Lung microvascular endothelial cell (primary cell): ENCODE measurements around the gene BTN1A1. TPM values are rescaled to one million over a fixed set of nuclear protein-coding genes. Genes with fewer than 3 reads are reported as not detected.

Experiments used
- total RNA-seq: library from RNA; depleted of rRNA; stranded (reverse); fragments of >200 nt; gene quantifications from 2 replicates; pipeline ENCODE4 v1.2.1, GENCODE V29; 2014

BTN1A1 gene
- total RNA-seq, 1 donor from 2014 or later, result not detected

Other genes starting within 250 kb of the BTN1A1 start
- 14.9 and 15.9 TPM in 2 replicates for gene BTN3A2, start 135.1 kb upstream of the BTN1A1 start, total RNA-seq
- gene BTN2A2, start 117.2 kb upstream of the BTN1A1 start, total RNA-seq, result 7.4 and 10.9 TPM in 2 replicates
- gene BTN3A1, start 98.0 kb upstream of the BTN1A1 start, total RNA-seq, result 6.8 and 11.5 TPM in 2 replicates
- 8.1 and 9.7 TPM in 2 replicates for gene BTN3A3, start 59.8 kb upstream of the BTN1A1 start, total RNA-seq
- gene BTN2A1, start 42.3 kb upstream of the BTN1A1 start, total RNA-seq, result 6.1 and 7.9 TPM in 2 replicates
- gene HMGN4, start 38.1 kb downstream of the BTN1A1 start, total RNA-seq, result 45.5 and 52.4 TPM in 2 replicates
- gene ABT1, start 96.7 kb downstream of the BTN1A1 start, total RNA-seq, result 15.7 and 21.4 TPM in 2 replicates
- gene ZNF322, start 159.4 kb downstream of the BTN1A1 start, total RNA-seq, result 9.8 and 14.3 TPM in 2 replicates